GM18499 (cell line): ENCODE results near the gene FAM168A.

Source experiments
- ATAC-seq: cut with Tn5 transposase; IDR thresholded peaks from one replicate; pipeline ENCODE4 v1.9.1; 2021; ENCODE audit warnings: moderate number of reproducible peaks; ENCODE audit not compliant: insufficient read depth, unreplicated experiment

The FAM168A gene

GRCh38 chr11:73528013-73528412, 69.9 kb downstream of the FAM168A start:
- ATAC-seq, result no peak

GRCh38 chr11:73525611-73526010, 72.3 kb downstream of the FAM168A start:
- no peak for ATAC-seq

GRCh38 chr11:73524774-73525173, 73.1 kb downstream of the FAM168A start:
- no peak for ATAC-seq

GRCh38 chr11:73521621-73522020, 76.3 kb downstream of the FAM168A start:
- no peak for ATAC-seq

- ATAC-seq, result no peak
These were observed 77.4 kb downstream of the FAM168A start for GRCh38 chr11:73520353-73521061.

GRCh38 chr11:73519266-73519665, 78.6 kb downstream of the FAM168A start:
- ATAC-seq, result no peak

GRCh38 chr11:73518195-73518594, 79.7 kb downstream of the FAM168A start:
- ATAC-seq, result no peak

- ATAC-seq, result no peak
These were observed 81.8 kb downstream of the FAM168A start for GRCh38 chr11:73516080-73516479.

GRCh38 chr11:73513707-73514106, 84.2 kb downstream of the FAM168A start:
- no peak for ATAC-seq

GRCh38 chr11:73510877-73511276, 87.0 kb downstream of the FAM168A start:
- no peak for ATAC-seq

- no peak for ATAC-seq
These were observed 87.8 kb downstream of the FAM168A start for GRCh38 chr11:73510106-73510505.

- ATAC-seq, result no peak
These were observed 88.7 kb downstream of the FAM168A start for GRCh38 chr11:73509188-73509587.

GRCh38 chr11:73508243-73509176, 89.4 kb downstream of the FAM168A start:
- no peak for ATAC-seq

- no peak for ATAC-seq
These were observed 90.8 kb downstream of the FAM168A start for GRCh38 chr11:73507086-73507485.

- ATAC-seq, result no peak
These were observed 91.9 kb downstream of the FAM168A start for GRCh38 chr11:73506038-73506437.

GRCh38 chr11:73498343-73498742, 99.6 kb downstream of the FAM168A start:
- ATAC-seq, result no peak

- no peak for ATAC-seq
These were observed 101.8 kb downstream of the FAM168A start for GRCh38 chr11:73496134-73496533.

- no peak for ATAC-seq
These were observed 102.2 kb downstream of the FAM168A start for GRCh38 chr11:73495731-73496130.

- no peak for ATAC-seq
These were observed 103.8 kb downstream of the FAM168A start for GRCh38 chr11:73493956-73494598.

GRCh38 chr11:73481626-73482025, 116.3 kb downstream of the FAM168A start:
- ATAC-seq, result no peak

- no peak for ATAC-seq
These were observed 117.2 kb downstream of the FAM168A start for GRCh38 chr11:73480677-73481076.
